Erythroblast (primary cell): ENCODE measurements around the gene GFRA1.

ENCODE experiments used
- DNase-seq, 2 experiments: peaks; one replicate each; lab custom pipeline; 2025; lab: John Stamatoyannopoulos, UW
- GATA1 ChIP-seq: IDR thresholded peaks from 2 replicates; pipeline ENCODE4 v1.6.1; 2011; ENCODE audit warnings: low read depth, mild to moderate bottlenecking, control low read depth, low read length, moderate library complexity
- POLR2A ChIP-seq: IDR thresholded peaks from 2 replicates; pipeline ENCODE4 v1.6.1; 2011; ENCODE audit warnings: mild to moderate bottlenecking, low read length

The GFRA1 gene

GRCh38 chr10:116241642-116242410, 31.2 kb downstream of the GFRA1 start:
- no peak for DNase-seq
- TF ChIP-seq GATA1 (no peak), POLR2A (no peak)

- no peak for DNase-seq
- no peak for TF ChIP-seq POLR2A
- TF ChIP-seq GATA1: no peak
Observed at GRCh38 chr10:116241085-116241484, 31.9 kb downstream of the GFRA1 start.

- DNase-seq: no peak
- TF ChIP-seq POLR2A (no peak), GATA1 (no peak)
Observed at GRCh38 chr10:116240157-116240950, 32.7 kb downstream of the GFRA1 start.

GRCh38 chr10:116239229-116239628, 33.8 kb downstream of the GFRA1 start:
- TF ChIP-seq POLR2A: no peak
- no peak for TF ChIP-seq GATA1

GRCh38 chr10:116237970-116238369, 35.0 kb downstream of the GFRA1 start:
- TF ChIP-seq POLR2A (no peak), GATA1 (no peak)
- DNase-seq: no peak

More at GRCh38 chr10:116239229-116239628, 33.8 kb downstream of the GFRA1 start:
- DNase-seq: no peak

- no peak for DNase-seq
- TF ChIP-seq GATA1 (no peak), POLR2A (no peak)
Observed at GRCh38 chr10:116237260-116237659, 35.7 kb downstream of the GFRA1 start.

GRCh38 chr10:116233230-116233629, 39.8 kb downstream of the GFRA1 start:
- DNase-seq: no peak
- no peak for TF ChIP-seq GATA1
- TF ChIP-seq POLR2A: no peak

- no peak for DNase-seq
- TF ChIP-seq POLR2A (no peak), GATA1 (no peak)
Observed at GRCh38 chr10:116232613-116233012, 40.4 kb downstream of the GFRA1 start.

- no peak for TF ChIP-seq GATA1
- TF ChIP-seq POLR2A: no peak
- no peak for DNase-seq
Observed at GRCh38 chr10:116226766-116227165, 46.2 kb downstream of the GFRA1 start.

- no peak for TF ChIP-seq GATA1
- TF ChIP-seq POLR2A: no peak
- DNase-seq: no peak
Observed at GRCh38 chr10:116226053-116226452, 47.0 kb downstream of the GFRA1 start.

GRCh38 chr10:116223289-116223688, 49.7 kb downstream of the GFRA1 start:
- TF ChIP-seq GATA1: no peak
- TF ChIP-seq POLR2A: no peak

GRCh38 chr10:116221053-116221452, 52.0 kb downstream of the GFRA1 start:
- TF ChIP-seq GATA1 (no peak), POLR2A (no peak)
- no peak for DNase-seq

More at GRCh38 chr10:116223289-116223688, 49.7 kb downstream of the GFRA1 start:
- no peak for DNase-seq

- no peak for DNase-seq
- TF ChIP-seq POLR2A: no peak
- no peak for TF ChIP-seq GATA1
Observed at GRCh38 chr10:116216676-116217075, 56.3 kb downstream of the GFRA1 start.

- TF ChIP-seq GATA1: no peak
- TF ChIP-seq POLR2A: no peak
- no peak for DNase-seq
Observed at GRCh38 chr10:116215651-116216050, 57.4 kb downstream of the GFRA1 start.

GRCh38 chr10:116211682-116212081, 61.3 kb downstream of the GFRA1 start:
- TF ChIP-seq GATA1: no peak
- no peak for TF ChIP-seq POLR2A
- no peak for DNase-seq
